Kidney tubule cell (primary cell): Measurements from ENCODE around the gene PITX1.

Experiments used
- DNase-seq: peaks from one replicate; pipeline ENCODE4 v3.0.0-alpha.2; 2018; ENCODE audit warnings: low spot score

Gene PITX1

DNA sequence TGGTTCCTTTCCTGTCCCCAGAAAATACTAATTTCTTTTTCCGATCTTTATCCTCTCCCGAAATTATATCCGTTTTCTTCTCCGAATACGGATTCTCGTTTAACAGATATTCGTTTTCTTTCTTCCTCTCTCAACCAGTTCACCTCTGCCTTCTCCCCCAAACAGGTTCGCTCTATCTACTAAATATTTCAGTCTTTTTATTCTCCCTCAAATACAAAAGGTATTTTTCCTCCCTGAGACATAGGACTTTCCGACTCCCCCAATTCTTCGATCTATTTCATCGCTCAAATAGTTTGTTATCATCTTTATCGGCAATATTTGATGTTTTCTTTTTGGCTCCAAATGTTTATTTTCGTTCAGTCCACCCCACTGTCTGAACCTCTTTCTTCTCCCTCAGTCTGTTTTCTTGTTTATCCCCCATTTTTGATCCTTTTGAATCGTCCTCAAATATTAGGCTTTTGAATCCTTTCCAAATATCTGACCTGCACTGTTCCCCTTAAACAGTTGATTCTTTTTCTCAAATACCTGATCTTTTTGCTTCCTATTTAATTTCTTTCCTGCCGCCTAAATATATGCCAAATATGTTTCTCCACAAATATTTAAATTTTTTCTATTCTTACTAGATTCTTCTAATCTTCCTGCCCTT lies 4.4 kb downstream of the PITX1 start:
- no peak for DNase-seq

DNA sequence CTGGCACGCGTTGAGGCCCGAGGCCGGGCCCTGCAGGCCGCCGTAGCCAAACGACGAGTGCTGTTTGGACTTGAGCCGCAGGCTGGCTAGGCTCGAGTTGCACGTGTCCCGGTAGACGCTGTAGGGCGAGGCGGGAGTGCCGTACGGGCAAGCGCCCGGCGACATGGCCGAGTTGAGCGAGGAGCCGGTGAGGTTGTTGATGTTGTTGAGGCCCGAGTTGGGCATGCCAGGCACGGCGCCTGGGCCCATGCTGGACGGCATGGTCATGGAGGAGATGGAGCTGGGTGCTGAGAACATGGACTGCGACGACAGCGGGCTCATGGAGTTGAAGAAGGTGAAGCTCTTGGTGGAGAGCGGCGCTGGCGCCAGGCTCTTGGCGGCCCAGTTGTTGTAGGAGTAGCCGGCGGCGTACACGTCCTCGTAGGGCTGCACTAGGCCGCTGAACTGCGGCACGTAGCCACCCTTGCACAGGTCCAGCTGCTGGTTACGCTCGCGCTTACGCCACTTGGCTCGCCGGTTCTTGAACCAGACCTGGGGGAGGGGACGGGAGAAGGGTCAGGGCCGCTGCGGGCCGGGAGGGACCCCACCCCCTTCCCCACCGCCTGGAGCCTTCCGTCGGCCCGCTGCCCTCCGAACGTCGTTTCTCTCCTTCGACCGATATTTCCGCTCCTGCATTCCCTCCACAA lies 5.1 kb downstream of the PITX1 start:
- no peak for DNase-seq

DNA sequence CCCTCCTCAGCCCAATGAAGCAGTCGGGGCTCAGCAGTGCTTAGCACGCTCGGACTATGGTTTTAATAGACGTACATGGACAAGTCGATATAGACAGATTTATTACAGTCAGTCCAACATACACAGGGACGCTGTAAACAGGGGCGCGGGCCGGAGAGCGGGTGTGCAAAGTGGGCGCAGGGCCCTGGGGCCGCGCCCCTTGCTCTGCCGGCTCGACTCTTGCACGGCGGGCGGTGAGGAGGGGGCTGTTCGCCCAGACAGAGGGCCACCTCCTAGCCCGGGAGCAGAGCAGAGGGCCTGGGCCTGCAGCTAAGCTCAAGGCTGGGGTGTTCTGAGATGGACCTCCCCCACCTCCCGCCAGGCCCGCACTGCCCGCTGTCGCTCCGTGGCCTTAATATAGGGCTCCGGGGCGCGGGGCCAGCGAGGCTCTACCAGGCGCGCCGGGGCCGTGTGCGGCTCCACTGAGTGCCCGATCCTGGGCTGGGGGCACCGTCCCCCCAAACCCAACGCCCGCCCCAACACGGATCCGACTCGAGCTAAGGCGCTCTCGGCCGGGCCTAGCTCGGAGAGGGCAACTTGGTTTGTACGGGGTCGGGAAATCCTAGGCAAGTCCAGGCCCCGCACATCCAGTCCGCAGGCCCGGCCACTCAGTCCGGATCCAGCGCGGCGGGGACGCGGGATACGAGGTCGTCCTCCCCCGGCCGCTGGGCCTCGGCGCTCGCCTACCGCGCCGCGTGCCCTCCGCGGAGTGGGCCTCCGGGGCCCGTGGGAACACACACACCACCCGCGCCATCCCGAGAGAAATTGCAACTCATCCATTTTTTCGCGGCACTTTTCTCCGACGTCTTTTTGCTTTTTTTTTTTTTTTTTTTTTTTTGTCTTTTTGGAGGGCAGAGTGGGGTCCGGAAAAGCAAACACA lies 6.1 kb downstream of the PITX1 start:
- DNase-seq: no peak

DNA sequence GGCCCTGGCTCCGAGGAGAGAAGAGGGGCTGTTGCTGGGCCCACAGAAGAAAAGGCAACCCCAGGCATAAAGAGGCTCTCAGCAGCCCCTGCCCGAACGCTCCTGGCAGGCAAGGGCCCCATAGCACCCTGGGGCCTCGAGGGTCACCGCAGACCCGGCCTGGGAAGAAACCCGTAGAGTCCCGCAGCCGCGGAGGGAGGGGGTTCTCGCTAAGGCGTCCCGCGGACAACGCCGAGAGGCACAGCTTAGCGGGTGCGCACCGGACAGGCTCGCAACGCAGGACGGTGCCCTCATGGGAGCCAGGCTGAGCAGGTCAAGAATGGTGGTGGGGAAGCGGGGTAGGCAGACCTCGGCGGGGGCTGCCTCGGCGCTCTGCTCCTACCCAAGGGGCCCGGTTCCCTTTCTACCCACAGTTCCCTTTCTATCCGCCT lies 6.7 kb downstream of the PITX1 start:
- no peak for DNase-seq

DNA sequence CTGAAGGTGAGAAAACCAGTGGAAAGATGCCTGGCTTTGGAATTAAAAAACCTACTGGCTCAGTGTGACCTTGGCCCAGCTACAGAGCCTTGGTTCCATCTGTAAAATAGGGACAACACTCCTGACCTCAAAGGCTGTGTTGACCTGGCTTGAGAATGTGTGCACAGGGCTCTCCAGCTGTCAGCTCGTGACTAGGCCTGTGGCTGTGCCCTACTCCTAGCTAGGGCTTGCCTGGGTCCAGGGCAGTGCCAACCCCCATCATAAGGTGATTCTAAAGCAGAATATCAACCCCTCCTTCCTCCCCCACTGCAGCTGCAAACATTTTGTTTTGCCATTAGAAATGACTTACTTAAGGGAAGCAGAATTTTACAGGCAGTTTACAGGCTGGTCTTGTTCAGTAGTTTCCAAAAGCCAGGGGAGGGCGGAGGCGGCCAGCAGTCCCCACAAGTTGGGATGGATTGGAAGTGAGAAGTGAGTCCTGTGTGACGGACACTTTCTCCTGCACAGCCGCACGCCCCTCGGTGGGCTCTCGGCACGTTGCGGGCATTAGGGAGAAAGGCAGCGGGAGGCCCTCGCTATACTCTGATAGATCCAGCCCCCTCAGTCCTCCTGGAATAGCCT lies 7.3 kb downstream of the PITX1 start:
- no peak for DNase-seq

- DNase-seq: no peak
Observed at GRCh38 chr5:135025730-135026644, 8.0 kb downstream of the PITX1 start.

GRCh38 chr5:135024956-135025729 lies 8.9 kb downstream of the PITX1 start:
- peak; percentile 72 for DNase-seq

DNA sequence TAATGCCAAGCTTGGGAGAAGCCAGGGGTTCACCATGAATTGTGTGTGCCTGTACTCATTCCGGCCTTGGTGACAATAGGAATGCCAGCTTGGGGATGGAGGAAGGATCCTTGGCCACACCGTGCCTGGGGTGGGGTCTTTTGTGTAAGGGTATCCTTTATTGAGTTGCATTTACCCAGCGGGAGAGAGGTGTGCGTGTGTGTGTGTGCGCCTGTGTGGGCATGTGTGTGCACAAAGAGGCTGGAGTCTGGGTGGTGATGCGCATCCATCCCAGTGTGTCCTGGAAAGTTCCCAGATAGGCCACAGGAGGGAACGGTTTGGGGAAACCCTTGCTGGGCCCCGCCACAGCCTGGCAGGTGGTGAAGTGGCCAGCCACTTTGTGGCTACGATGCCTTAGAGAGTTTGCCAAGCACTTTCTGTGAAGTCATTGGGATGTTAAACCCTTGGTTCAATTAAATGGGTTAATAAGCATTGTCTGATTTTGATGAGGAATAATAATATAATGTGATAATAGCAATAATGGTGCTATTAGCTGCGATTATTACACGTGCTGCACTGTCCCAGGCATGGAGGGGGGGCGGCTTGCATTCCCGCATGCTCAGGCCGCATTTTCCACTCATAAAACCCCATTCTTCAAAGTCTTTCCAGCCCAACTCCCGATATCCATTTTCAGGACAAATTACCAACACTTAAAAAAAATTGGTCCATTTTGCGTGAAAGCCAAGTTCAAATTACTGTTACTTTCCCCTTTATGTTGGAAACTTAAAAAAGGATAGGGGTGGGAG lies 13.7 kb downstream of the PITX1 start:
- no peak for DNase-seq

DNA sequence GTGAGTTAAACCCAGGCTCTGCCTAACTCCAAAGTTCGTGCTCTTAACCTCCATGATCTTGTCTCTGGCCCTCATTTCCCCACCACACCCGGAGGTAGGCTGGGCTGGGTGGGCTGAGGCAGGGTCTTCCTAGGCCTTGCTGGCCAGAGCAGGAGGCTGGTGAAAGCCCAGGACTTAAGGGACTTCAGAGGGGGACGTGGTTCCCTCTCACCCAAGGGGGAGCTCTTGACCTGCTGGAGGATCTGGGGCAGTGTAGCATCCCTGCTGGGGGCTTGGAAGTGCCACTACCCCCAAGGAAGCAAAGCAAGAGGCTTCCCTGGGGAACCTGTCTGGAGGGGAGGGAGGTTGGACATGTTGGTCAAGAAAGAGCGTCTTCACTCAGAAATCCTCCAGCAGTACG lies 14.7 kb downstream of the PITX1 start:
- no peak for DNase-seq

DNA sequence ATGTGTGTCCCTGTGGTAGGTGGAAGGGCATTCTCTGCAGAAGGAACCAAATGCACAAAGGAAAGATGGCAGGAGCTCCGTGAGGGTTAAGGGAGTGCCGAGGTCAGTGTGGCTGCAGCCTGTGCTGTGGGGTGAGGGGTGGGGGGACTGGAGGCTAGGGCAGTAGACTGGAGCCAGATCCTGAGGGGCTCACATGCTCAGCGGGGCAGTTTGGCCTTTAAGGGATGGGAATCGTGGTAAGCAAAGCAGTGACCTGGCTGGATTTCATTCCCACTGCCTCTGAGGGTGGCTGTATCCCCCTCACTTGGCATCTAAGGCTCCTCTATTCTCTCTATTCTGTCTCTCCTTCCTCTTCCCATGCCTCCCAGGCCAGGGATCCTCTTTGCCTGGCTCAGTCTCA lies 15.6 kb downstream of the PITX1 start:
- DNase-seq: no peak

GRCh38 chr5:135016861-135017290 lies 17.2 kb downstream of the PITX1 start:
- DNase-seq: no peak

- no peak for DNase-seq
Observed at GRCh38 chr5:135015942-135016341, 18.1 kb downstream of the PITX1 start.

DNA sequence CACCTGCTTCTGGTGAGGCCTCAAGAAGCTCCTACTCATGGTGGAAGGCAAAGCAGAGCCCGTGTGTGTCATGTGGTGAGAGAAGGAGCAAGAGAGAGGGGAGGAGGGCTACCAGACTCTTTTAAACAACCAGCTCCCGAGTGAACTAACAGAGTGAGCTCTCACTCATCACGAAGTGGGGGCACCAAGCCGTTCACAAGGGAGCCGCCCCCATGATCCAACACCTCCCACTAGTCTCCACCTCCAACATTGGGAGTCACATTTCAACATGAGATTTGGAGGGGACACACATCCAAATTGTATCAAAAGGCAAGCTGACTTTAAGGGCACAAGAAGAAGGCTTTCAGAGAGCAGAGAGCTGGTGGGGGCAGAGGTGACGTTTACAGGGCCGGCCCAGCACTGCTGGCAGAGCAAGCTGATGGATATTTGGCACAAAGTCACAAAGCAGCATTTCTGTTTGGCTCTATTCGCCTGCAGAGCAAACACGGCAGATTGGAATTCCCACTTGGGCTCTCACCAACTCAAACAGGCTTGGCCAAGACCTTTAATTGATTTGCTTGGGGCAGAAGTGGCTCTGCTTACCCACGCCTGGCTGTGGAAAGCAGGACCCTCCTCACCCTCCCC lies 20.0 kb downstream of the PITX1 start:
- DNase-seq: no peak

- DNase-seq: no peak
Observed at GRCh38 chr5:135013445-135013844, 20.6 kb downstream of the PITX1 start.

DNA sequence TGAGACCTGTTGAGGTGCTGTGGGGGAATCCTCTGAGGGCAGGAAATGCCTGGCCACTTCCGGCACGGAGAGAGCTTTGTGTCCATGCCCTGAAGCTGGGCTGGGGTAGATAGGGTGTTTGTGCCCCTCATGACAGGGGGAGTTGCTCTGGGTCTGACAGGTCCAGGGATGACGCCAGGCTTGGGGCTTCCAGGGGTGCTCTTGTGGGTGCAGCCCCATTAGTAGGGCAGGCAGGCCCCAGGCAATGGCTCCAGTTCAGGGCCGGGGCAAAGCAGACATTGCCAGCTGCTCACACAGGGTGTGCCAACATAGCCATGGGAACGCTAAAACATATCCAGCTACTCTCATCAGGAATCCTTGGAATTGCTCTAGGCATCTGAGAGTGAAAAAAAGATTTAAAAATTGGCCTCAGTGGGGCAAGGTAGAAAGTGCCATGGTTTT lies 21.1 kb downstream of the PITX1 start:
- DNase-seq: no peak

DNA sequence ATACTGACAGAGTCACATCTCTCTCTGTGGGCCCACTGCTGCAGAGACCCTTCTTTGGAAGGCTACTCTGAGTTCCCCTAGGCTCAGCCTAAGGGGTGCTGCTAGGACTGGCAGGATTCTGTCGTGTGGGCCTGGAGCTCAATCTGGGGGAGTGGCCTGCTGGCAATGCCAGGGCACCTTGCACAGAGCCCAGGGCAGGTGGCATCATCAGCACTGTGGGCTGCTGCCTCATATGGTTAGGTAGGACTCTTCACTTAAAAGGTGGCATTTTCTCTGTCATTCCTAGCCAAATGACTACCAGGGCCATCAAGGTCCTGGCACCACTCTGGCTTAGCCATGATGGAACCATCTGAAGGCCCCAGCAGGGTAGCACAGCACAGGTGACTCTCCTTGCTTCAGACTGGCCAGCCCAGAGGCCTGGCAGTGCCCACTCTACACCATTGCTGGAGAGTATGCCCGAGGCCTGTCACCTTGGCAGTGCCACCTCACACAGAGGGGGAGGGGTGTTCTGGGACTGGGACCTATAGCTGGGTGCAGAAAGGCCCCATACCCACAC lies 21.9 kb downstream of the PITX1 start:
- DNase-seq: no peak

GRCh38 chr5:135011355-135012032 lies 22.5 kb downstream of the PITX1 start:
- DNase-seq: no peak
